NCI-H2081 (cell line): Measurements from ENCODE around the gene MEGF11.

Experiments
- DNase-seq, 2 experiments: peaks; one replicate each; lab custom pipeline; 2025; lab: John Stamatoyannopoulos, UW

Gene MEGF11

GRCh38 chr15:65918357-65918920 lies 335.1 kb downstream of the MEGF11 start:
- no peak for DNase-seq

GRCh38 chr15:65917936-65918335 lies 335.6 kb downstream of the MEGF11 start:
- DNase-seq, result no peak

GRCh38 chr15:65917407-65917756 lies 336.2 kb downstream of the MEGF11 start:
- no peak for DNase-seq

GRCh38 chr15:65916664-65917406 lies 336.7 kb downstream of the MEGF11 start:
- peak; percentile 30 to 44 for DNase-seq

GRCh38 chr15:65916041-65916663 lies 337.4 kb downstream of the MEGF11 start:
- DNase-seq, result no peak

- peak in 1 of 2 experiments; percentile 49 for DNase-seq
Measured at GRCh38 chr15:65914981-65915925, 338.3 kb downstream of the MEGF11 start.

GRCh38 chr15:65914386-65914785 lies 339.2 kb downstream of the MEGF11 start:
- no peak for DNase-seq

- DNase-seq, result no peak
Measured at GRCh38 chr15:65913631-65914199, 339.8 kb downstream of the MEGF11 start.

GRCh38 chr15:65912235-65912634 lies 341.3 kb downstream of the MEGF11 start:
- DNase-seq, result no peak

- no peak for DNase-seq
Measured at GRCh38 chr15:65910341-65910740, 343.2 kb downstream of the MEGF11 start.

- DNase-seq, result no peak
Measured at GRCh38 chr15:65909831-65910230, 343.7 kb downstream of the MEGF11 start.

GRCh38 chr15:65908876-65909275 lies 344.7 kb downstream of the MEGF11 start:
- DNase-seq, result no peak

GRCh38 chr15:65907661-65908060 lies 345.9 kb downstream of the MEGF11 start:
- DNase-seq, result no peak

- DNase-seq, result no peak
Measured at GRCh38 chr15:65906396-65906795, 347.2 kb downstream of the MEGF11 start.

- DNase-seq, result no peak
Measured at GRCh38 chr15:65904301-65904700, 349.2 kb downstream of the MEGF11 start.

GRCh38 chr15:65903296-65904073 lies 350.1 kb downstream of the MEGF11 start:
- DNase-seq, result no peak

GRCh38 chr15:65902373-65902772 lies 351.2 kb downstream of the MEGF11 start:
- DNase-seq, result peak; percentile 21 to 23

GRCh38 chr15:65901836-65902235 lies 351.7 kb downstream of the MEGF11 start:
- DNase-seq, result no peak

- DNase-seq, result no peak
Measured at GRCh38 chr15:65901336-65901735, 352.2 kb downstream of the MEGF11 start.

- no peak for DNase-seq
Measured at GRCh38 chr15:65900488-65900887, 353.1 kb downstream of the MEGF11 start.

- DNase-seq, result no peak
Measured at GRCh38 chr15:65896236-65896635, 357.3 kb downstream of the MEGF11 start.
